GM23338 (cell line): Measurements from ENCODE around the gene YWHAQ. TPM values are rescaled to one million over a fixed set of nuclear protein-coding genes. Genes with fewer than 3 reads are reported as not detected.

Source experiments
- ATAC-seq: fragments of 200-7000 bp; cut with Tn5 transposase; 3 replicates; pipeline ENCODE4 v1.9.1; 2020
- DNase-seq: peaks from one replicate; pipeline ENCODE4 v3.0.0-alpha.2; 2015; ENCODE audit warnings: low spot score
- H2AFZ ChIP-seq: fragments of 200-600 bp; sonication (generic); 2 replicates; pipeline ENCODE4 v1.8.0; 2016; ENCODE audit warnings: antibody characterized with exemption, mild to moderate bottlenecking, moderate library complexity
- H3F3A ChIP-seq: fragments of 200-600 bp; sonication (generic); replicated peaks from 2 replicates; pipeline ENCODE4 v1.8.0; 2017; ENCODE audit warnings: antibody characterized with exemption, mixed run types, low read depth
- H3K27ac ChIP-seq: fragments of 200-600 bp; sonication (generic); 2 replicates; pipeline ENCODE4 v1.6.1; 2016; ENCODE audit warnings: low read depth
- H3K27me3 ChIP-seq: fragments of 200-600 bp; sonication (generic); 2 replicates; pipeline ENCODE4 v1.8.0; 2016; ENCODE audit warnings: mild to moderate bottlenecking, mixed run types, moderate library complexity; ENCODE audit not compliant: insufficient read depth
- H3K36me3 ChIP-seq: fragments of 200-600 bp; sonication (generic); 2 replicates; pipeline ENCODE4 v1.8.0; 2016; ENCODE audit warnings: mild to moderate bottlenecking; ENCODE audit not compliant: insufficient read depth
- H3K4me1 ChIP-seq: fragments of 200-600 bp; sonication (generic); 2 replicates; pipeline ENCODE4 v1.8.0; 2016; ENCODE audit warnings: mild to moderate bottlenecking, moderate library complexity; ENCODE audit not compliant: insufficient read depth
- H3K4me2 ChIP-seq: fragments of 200-600 bp; sonication (generic); 2 replicates; pipeline ENCODE4 v1.7.1; 2017; ENCODE audit warnings: mixed run types
- H3K4me3 ChIP-seq: fragments of 200-600 bp; sonication (generic); 2 replicates; pipeline ENCODE4 v1.6.1; 2016; ENCODE audit warnings: mixed run types
- H3K79me2 ChIP-seq: fragments of 200-600 bp; sonication (generic); replicated peaks from 2 replicates; pipeline ENCODE4 v1.8.0; 2017; ENCODE audit warnings: mild to moderate bottlenecking; ENCODE audit not compliant: insufficient read depth
- H3K9me2 ChIP-seq: fragments of 200-600 bp; sonication (generic); 2 replicates; pipeline ENCODE4 v1.8.0; 2017; ENCODE audit not compliant: insufficient read depth
- H4K20me1 ChIP-seq: fragments of 200-600 bp; sonication (generic); replicated peaks from 2 replicates; pipeline ENCODE4 v1.8.0; 2017; ENCODE audit warnings: mild to moderate bottlenecking; ENCODE audit not compliant: insufficient read depth
- H3K27ac Mint-ChIP-seq: 2 replicates; pipeline ENCODE4 v1.8.0; 2020; ENCODE audit warnings: inconsistent platforms, mild to moderate bottlenecking, moderate library complexity, mixed read lengths
- H3K27me3 Mint-ChIP-seq: 3 replicates; pipeline ENCODE4 v1.8.0; 2022; ENCODE audit warnings: low read depth, mild to moderate bottlenecking, moderate library complexity, mixed read lengths, inconsistent platforms; ENCODE audit not compliant: insufficient read depth, poor library complexity
- H3K36me3 Mint-ChIP-seq: 3 replicates; pipeline ENCODE4 v1.8.0; 2021; ENCODE audit warnings: low read depth, mild to moderate bottlenecking, inconsistent platforms, moderate library complexity, mixed read lengths
- H3K4me1 Mint-ChIP-seq: 3 replicates; pipeline ENCODE4 v1.8.0; 2020; ENCODE audit warnings: mild to moderate bottlenecking, inconsistent platforms, mixed read lengths
- H3K4me3 Mint-ChIP-seq: 3 replicates; pipeline ENCODE4 v1.8.0; 2021; ENCODE audit warnings: moderate library complexity, mild to moderate bottlenecking, inconsistent platforms, mixed read lengths
- H3K9me3 Mint-ChIP-seq: 3 replicates; pipeline ENCODE4 v1.8.0; 2020; ENCODE audit warnings: moderate library complexity, mild to moderate bottlenecking, inconsistent platforms, mixed read lengths
- CTCF ChIP-seq, 2 experiments: fragments of 200-600 bp in 1 of 2; sonication (generic) in 1 of 2; conservative IDR thresholded peaks; 2 replicates each; pipeline versions ENCODE4 v1.5.1 to v1.6.1; 2016 to 2017; ENCODE audit warnings: antibody characterized with exemption in 2 of 2, low read depth in 2 of 2, mild to moderate bottlenecking in 2 of 2, moderate library complexity in 1 of 2
- ETS1 ChIP-seq: IDR thresholded peaks from 2 replicates; pipeline ENCODE4 v1.6.1; 2016; ENCODE audit warnings: antibody characterized with exemption
- POLR2AphosphoS5 ChIP-seq: IDR thresholded peaks from 2 replicates; pipeline ENCODE4 v1.6.1; 2016; ENCODE audit warnings: antibody characterized with exemption, low read depth
- ZNF462 ChIP-seq: fragments of 250-450 bp; sonication (Bioruptor Pico); IDR thresholded peaks from 2 replicates; pipeline ENCODE4 v1.5.0; 2020; ENCODE audit warnings: mild to moderate bottlenecking, moderate library complexity
- polyA plus RNA-seq: library from polyadenylated mRNA; unstranded; fragments of >200 nt; fragmentation: Nextera tagmentation; extraction: Ambion mirVana; gene quantifications from 2 replicates; pipeline ENCODE4 v1.2.1, GENCODE V29; 2016
- total RNA-seq: library from RNA; depleted of rRNA; stranded (reverse); fragments of >200 nt; shearing (Covaris generic); gene quantifications from 2 replicates; pipeline ENCODE4 v1.2.3, GENCODE V29; 2014

The YWHAQ gene
- total and polyA plus RNA-seq, 2 experiments from 2014 or later: 295 to 464 TPM

GRCh38 chr2:9538000-9538507, 92.7 kb downstream of the YWHAQ start (continued):
- TF ChIP-seq CTCF (conservative IDR thresholded peaks at IDR 0.05; ENCODE audit: low read depth in 2 of 2) (no peak), ETS1 (no peak), ZNF462 (CRISPR knock-in tag) (no peak)

GRCh38 chr2:9536504-9536903, 94.3 kb downstream of the YWHAQ start:
- Histone ChIP-seq H4K20me1 (no peaks in the 10 kb centered on the region), H3F3A (no peaks in the 10 kb centered on the region), H3K9me2 (no peaks in the 10 kb centered on the region), H3K27ac (no peak overlapping the region), H3K4me2 (no peak overlapping the region), H2AFZ (no peak overlapping the region), H3K4me3 (no peak overlapping the region), H3K27me3 (no peaks in the 10 kb centered on the region), H3K79me2 (0 out of 2 replicates have a peak, but pooled peaks cover 13% of the 10 kb centered on the region), H3K4me1 (no peaks in the 10 kb centered on the region), H3K36me3 (no peaks in the 10 kb centered on the region)
- Mint-ChIP-seq H3K4me3 (no peak overlapping the region), H3K9me3 (no peaks in the 10 kb centered on the region), H3K27me3 (no peaks in the 10 kb centered on the region), H3K4me1 (no peaks in the 10 kb centered on the region; the same call in 2 of the 3 replicates), H3K36me3 (no peaks in the 10 kb centered on the region), H3K27ac (no peak overlapping the region)
- TF ChIP-seq POLR2AphosphoS5: no peak
- no peak for ATAC-seq
- no peak for DNase-seq
